HEK293T (cell line): Measurements from ENCODE around the gene VIPR2.

ENCODE experiments used
- CTCF ChIA-PET: fragments of 350-600 bp; formaldehyde crosslinking; extraction: SDS; loops from one replicate; lab custom pipeline; 2021; ENCODE audit warnings: antibody characterized with exemption, inconsistent platforms; lab: Yijun Ruan, JAX
- POLR2A ChIA-PET: fragments of 350-600 bp; formaldehyde crosslinking; extraction: SDS; loops from one replicate; lab custom pipeline; 2020; ENCODE audit warnings: antibody characterized with exemption, inconsistent platforms; lab: Yijun Ruan, JAX
- DNase-seq: peaks from one replicate; pipeline ENCODE4 v3.0.0; 2012; ENCODE audit warnings: mixed read lengths; ENCODE audit errors: extremely low spot score
- ARNT ChIP-seq: fragments of 450-650 bp; IDR thresholded peaks from 2 replicates; pipeline ENCODE4 v1.6.1; 2017; ENCODE audit warnings: mild to moderate bottlenecking
- BHLHE40 ChIP-seq: fragments of 450-650 bp; IDR thresholded peaks from 2 replicates; pipeline ENCODE4 v1.6.1; 2016; ENCODE audit warnings: mild to moderate bottlenecking, moderate library complexity, borderline replicate concordance
- CTBP1 ChIP-seq: fragments of 450-650 bp; IDR thresholded peaks from 2 replicates; pipeline ENCODE4 v1.6.1; 2016; ENCODE audit warnings: borderline replicate concordance
- ELF4 ChIP-seq: fragments of 450-650 bp; IDR thresholded peaks from 2 replicates; pipeline ENCODE4 v1.6.1; 2017; ENCODE audit warnings: antibody characterized with exemption
- FOXA1 ChIP-seq: fragments of 450-650 bp; IDR thresholded peaks from 2 replicates; pipeline ENCODE4 v1.6.1; 2016; ENCODE audit warnings: mild to moderate bottlenecking
- FOXK2 ChIP-seq: fragments of 450-650 bp; IDR thresholded peaks from 2 replicates; pipeline ENCODE4 v1.6.1; 2016; ENCODE audit warnings: mild to moderate bottlenecking
- FOXM1 ChIP-seq: fragments of 450-650 bp; IDR thresholded peaks from 2 replicates; pipeline ENCODE4 v1.6.1; 2017; ENCODE audit warnings: mild to moderate bottlenecking, borderline replicate concordance
- HDGF ChIP-seq: fragments of 450-650 bp; IDR thresholded peaks from 2 replicates; pipeline ENCODE4 v1.6.1; 2017; ENCODE audit warnings: antibody characterized with exemption, borderline replicate concordance
- L3MBTL2 ChIP-seq: fragments of 450-650 bp; conservative IDR thresholded peaks from 2 replicates; pipeline ENCODE4 v1.6.1; 2016; ENCODE audit warnings: mild to moderate bottlenecking
- LEF1 ChIP-seq: fragments of 450-650 bp; IDR thresholded peaks from 2 replicates; pipeline ENCODE4 v1.6.1; 2017; ENCODE audit warnings: mild to moderate bottlenecking, borderline replicate concordance
- NFRKB ChIP-seq: fragments of 450-650 bp; IDR thresholded peaks from 2 replicates; pipeline ENCODE4 v1.6.1; 2016; ENCODE audit warnings: mild to moderate bottlenecking, moderate library complexity
- PKNOX1 ChIP-seq: fragments of 450-650 bp; IDR thresholded peaks from 2 replicates; pipeline ENCODE4 v1.6.1; 2016
- SP1 ChIP-seq: fragments of 450-650 bp; IDR thresholded peaks from 2 replicates; pipeline ENCODE4 v1.6.1; 2017
- SUZ12 ChIP-seq: fragments of 450-650 bp; IDR thresholded peaks from 2 replicates; pipeline ENCODE4 v1.6.1; 2016; ENCODE audit warnings: mild to moderate bottlenecking
- TARDBP ChIP-seq: fragments of 450-650 bp; IDR thresholded peaks from 2 replicates; pipeline ENCODE4 v1.6.1; 2016
- ZNF384 ChIP-seq: fragments of 450-650 bp; IDR thresholded peaks from 2 replicates; pipeline ENCODE4 v1.6.1; 2016

The VIPR2 gene

DNA sequence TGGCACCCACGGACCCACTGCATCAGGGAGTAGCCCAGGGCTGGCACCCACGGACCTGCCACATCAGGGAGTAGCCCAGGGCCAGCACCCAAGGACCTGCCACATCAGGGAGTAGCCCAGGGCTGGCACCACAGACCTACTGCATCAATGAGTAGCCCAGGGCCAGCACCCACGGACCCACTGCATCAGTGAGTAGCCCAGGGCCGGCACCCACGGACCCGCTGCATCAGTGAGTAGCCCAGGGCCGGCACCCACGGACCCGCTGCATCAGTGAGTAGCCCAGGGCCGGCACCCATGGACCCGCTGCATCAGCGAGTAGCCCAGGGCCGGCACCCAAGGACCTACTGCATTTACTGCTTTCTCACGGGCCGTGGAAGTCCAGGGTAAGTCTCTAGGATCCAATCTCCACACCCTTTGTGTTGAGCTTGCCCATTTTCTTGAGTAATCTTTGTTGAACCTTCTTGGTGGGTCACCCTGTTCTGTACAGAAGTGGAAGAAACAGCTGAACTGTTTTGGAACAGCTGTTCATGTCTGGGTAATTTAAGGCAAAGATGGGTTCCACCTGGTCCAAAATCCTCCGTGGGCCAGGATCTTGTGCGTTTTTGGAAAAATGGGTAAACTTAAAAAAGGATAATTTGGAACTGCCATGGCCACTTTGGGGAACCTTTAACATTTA, 69.0 kb downstream of the VIPR2 start:
- ChIA-PET CTCF (no interaction called here), POLR2A (no interaction called here)
- TF ChIP-seq HDGF: no peak
- TF ChIP-seq CTBP1: no peak
- DNase-seq: no peak

- ChIA-PET CTCF (no interaction called here), POLR2A (no interaction called here)
- no peak for DNase-seq
- no peak for TF ChIP-seq ZNF384
- no peak for TF ChIP-seq FOXA1
- no peak for TF ChIP-seq ELF4
Observed at GRCh38 chr7:159071260-159071659, 73.4 kb downstream of the VIPR2 start.

GRCh38 chr7:159070431-159071148, 74.1 kb downstream of the VIPR2 start:
- ChIA-PET POLR2A (no interaction called here), CTCF (no interaction called here)
- TF ChIP-seq NFRKB: no peak
- no peak for DNase-seq

- TF ChIP-seq TARDBP (no peak), BHLHE40 (no peak), SUZ12 (no peak), ELF4 (no peak), HDGF (no peak), ZNF384 (no peak), NFRKB (no peak), FOXA1 (no peak)
- POLR2A ChIA-PET: no interaction called here
- CTCF ChIA-PET: no interaction called here
- DNase-seq: no peak
Observed at GRCh38 chr7:159068893-159069448, 75.7 kb downstream of the VIPR2 start.

DNA sequence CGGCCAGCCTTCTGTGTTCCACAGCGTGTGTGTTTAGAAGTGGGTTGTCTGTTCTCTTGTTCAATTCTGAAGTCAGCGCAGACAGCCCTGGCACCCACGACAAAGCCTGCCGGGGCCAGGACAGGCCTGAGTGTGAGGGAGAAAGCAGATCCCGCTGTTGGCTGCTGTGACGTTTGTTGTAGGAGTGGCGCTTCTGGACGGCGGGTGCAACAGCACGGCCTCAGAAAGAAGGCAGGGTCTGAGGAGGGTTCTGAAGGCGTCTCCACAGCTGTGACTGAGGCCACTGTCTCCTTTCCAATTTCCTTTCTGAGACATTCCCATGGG, 76.2 kb downstream of the VIPR2 start:
- no peak for TF ChIP-seq ZNF384
- no peak for TF ChIP-seq TARDBP
- no peak for TF ChIP-seq NFRKB
- no peak for TF ChIP-seq LEF1
- no peak for TF ChIP-seq FOXK2
- TF ChIP-seq ARNT: no peak
- ChIA-PET CTCF (no interaction called here), POLR2A (no interaction called here)
- no peak for DNase-seq

DNA sequence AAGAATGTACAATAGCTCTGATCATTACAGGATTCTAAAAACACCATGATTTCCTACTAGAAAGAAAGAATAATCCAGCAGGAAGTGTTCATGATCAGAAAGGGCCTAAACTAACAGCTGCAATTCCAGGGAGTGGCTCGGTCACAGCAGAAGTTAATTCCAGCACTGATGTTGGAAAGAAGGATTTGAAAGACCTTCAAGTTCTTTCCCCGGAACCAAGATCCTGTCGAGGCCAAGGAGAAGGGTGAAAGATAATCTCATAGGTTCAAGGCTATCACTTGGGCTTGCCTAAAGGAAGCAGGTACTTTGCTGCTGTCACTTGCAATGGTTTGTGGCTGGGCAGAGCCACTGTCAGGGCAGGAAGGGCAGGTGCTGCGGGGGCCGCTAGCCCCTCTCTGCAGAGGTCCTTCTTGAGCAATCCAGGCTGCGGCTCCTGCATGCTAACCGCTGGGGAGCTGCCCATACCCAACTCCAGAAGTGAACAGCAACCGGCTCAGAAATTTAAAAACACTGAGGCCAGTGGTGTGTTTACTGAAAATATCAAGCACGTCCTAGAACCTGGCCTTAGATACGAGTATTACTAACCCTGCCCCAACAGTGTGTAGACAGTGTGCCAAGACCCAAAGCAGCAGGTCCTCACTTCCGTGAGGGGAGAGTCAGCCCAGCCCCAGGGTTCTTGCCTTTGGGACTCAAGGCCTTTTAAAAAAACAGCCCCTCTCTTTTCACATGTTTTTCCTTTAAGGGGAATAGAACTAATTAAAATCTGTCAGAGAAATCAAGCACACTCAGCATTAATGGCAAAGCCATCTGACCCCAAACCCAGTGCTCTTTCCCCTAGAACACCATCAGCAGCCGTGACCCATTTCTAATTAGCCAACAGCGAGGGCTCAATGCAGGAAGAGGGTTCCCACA, 76.8 kb downstream of the VIPR2 start:
- DNase-seq: no peak
- POLR2A ChIA-PET: no interaction called here
- no peak for TF ChIP-seq TARDBP
- no peak for TF ChIP-seq ARNT
- TF ChIP-seq ZNF384: no peak
- TF ChIP-seq FOXA1: no peak
- TF ChIP-seq FOXK2: no peak
- TF ChIP-seq BHLHE40: no peak
- TF ChIP-seq CTBP1: no peak
- TF ChIP-seq SUZ12: no peak
- TF ChIP-seq NFRKB: no peak
- CTCF ChIA-PET: interaction anchor here (0.6 kb wide), 1 partner anchor 9 kb away, joined by 3 read pairs; no protein-coding TSS in a partner anchor

GRCh38 chr7:159066816-159067575, 77.7 kb downstream of the VIPR2 start:
- ChIA-PET POLR2A (no interaction called here), CTCF (no interaction called here)
- TF ChIP-seq TARDBP: no peak
- TF ChIP-seq L3MBTL2: no peak
- no peak for TF ChIP-seq FOXM1
- no peak for TF ChIP-seq FOXK2
- TF ChIP-seq FOXA1: no peak
- no peak for TF ChIP-seq ELF4
- TF ChIP-seq BHLHE40: no peak
- no peak for TF ChIP-seq ARNT
- TF ChIP-seq NFRKB: no peak
- no peak for TF ChIP-seq LEF1
- TF ChIP-seq HDGF: no peak
- TF ChIP-seq SP1: no peak
- TF ChIP-seq CTBP1: no peak
- TF ChIP-seq ZNF384: no peak
- TF ChIP-seq SUZ12: no peak
- no peak for TF ChIP-seq PKNOX1
- no peak for DNase-seq
